Measurements from ENCODE around the gene HM13.

- TF ChIP-seq CTCF (conservative IDR thresholded peaks at IDR 0.05; ENCODE audit: low read depth in 2 of 2) (no peak), EZH2 (IDR thresholded peaks at IDR 0.05; ENCODE audit: low read depth, unreplicated experiment) (no peak), REST (IDR thresholded peaks at IDR 0.05; ENCODE audit: unreplicated experiment) (no peak), POLR2AphosphoS5 (IDR thresholded peaks at IDR 0.05; ENCODE audit: low read depth) (no peak), ZNF114 (CRISPR knock-in tag; IDR thresholded peaks at IDR 0.05) (no peak), CREB1 (CRISPR knock-in tag; IDR thresholded peaks at IDR 0.05; ENCODE audit: low read depth) (no peak), ZNF331 (CRISPR knock-in tag; IDR thresholded peaks at IDR 0.05; ENCODE audit: low read depth) (no peak), EZH2phosphoT487 (IDR thresholded peaks at IDR 0.05; ENCODE audit: unreplicated experiment) (no peak), ETS1 (IDR thresholded peaks at IDR 0.05) (no peak), ZNF462 (CRISPR knock-in tag; IDR thresholded peaks at IDR 0.05) (no peak), STAT1 (IDR thresholded peaks at IDR 0.05; ENCODE audit: unreplicated experiment) (no peak), JUNB (IDR thresholded peaks at IDR 0.05; ENCODE audit: unreplicated experiment) (no peak)
These were observed 53.9 kb downstream of the HM13 start for GRCh38 chr20:31568041-31568731.

Measured in GM23338 (cell line).